Stimulated activated CD4-positive, alpha-beta T cell treated with anti-CD3 and anti-CD28 coated beads, Interleukin-1b, Interleukin-23, amount 100 ng/mL, for 48 hours (primary cell): ENCODE data around the gene TRIM66.

Source experiments
- DNase-seq: peaks from one replicate; pipeline ENCODE4 v3.0.0-alpha.2; 2020

Gene TRIM66, protein sequence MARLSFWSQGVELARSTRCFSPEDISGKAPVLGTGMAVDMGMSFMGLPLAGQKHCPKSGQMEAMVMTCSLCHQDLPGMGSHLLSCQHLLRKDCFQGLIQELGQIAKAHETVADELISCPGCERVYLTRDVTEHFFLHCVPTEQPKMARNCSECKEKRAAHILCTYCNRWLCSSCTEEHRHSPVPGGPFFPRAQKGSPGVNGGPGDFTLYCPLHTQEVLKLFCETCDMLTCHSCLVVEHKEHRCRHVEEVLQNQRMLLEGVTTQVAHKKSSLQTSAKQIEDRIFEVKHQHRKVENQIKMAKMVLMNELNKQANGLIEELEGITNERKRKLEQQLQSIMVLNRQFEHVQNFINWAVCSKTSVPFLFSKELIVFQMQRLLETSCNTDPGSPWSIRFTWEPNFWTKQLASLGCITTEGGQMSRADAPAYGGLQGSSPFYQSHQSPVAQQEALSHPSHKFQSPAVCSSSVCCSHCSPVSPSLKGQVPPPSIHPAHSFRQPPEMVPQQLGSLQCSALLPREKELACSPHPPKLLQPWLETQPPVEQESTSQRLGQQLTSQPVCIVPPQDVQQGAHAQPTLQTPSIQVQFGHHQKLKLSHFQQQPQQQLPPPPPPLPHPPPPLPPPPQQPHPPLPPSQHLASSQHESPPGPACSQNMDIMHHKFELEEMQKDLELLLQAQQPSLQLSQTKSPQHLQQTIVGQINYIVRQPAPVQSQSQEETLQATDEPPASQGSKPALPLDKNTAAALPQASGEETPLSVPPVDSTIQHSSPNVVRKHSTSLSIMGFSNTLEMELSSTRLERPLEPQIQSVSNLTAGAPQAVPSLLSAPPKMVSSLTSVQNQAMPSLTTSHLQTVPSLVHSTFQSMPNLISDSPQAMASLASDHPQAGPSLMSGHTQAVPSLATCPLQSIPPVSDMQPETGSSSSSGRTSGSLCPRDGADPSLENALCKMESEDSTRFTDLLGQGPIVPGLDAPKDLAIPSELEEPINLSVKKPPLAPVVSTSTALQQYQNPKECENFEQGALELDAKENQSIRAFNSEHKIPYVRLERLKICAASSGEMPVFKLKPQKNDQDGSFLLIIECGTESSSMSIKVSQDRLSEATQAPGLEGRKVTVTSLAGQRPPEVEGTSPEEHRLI (N-terminal part only)

DNA sequence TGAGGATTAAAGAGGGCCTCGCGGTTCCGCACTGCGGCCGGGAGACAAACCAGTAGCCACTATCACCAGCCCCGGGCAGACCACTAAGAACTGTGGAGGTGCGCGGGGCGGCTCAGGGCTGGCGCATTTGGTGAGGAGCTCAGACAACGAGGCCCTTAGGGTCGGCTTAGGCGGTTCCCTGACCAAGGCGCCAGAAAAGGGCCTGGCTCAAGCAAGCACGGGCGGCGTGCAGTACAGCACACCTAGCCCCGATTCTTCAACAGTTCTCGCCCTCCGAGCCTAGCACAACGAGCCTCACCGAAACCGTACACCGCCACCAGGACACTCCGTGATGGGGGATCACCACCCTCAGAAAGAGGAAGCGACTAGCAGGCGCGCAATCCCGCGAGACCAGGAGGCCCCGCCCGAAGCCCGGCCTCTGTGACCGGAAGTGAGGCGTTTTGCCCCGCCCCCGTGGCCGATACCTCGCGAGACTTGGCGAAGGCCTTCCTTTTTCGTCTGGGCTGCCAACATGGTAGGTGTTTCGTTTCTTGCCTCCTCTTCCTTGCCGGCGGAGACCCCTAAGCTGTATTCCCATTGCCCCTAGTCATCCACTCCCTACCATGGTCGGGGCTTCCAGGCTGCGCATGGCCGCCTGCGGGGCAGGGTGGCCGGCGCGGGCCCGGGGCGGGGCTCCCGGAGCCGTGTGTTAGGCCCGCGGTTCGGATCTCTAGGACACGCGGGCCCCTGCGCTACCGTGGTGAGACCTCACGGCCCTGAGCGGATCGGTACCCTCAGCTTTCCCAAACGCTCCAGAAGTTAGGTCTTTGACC, at the start of gene TRIM66, which contains the start of gene RPL27A:
TSS of gene TRIM66 (minus strand) at position 363 of the 812 bp plus-strand sequence. CDS start 10,391 bp downstream, outside the sequence.
TSS of gene RPL27A (plus strand) at position 490 of the 812 bp plus-strand sequence. CDS start at position 512, 22 bp downstream.
- DNase-seq: peak; percentile 98

DNA sequence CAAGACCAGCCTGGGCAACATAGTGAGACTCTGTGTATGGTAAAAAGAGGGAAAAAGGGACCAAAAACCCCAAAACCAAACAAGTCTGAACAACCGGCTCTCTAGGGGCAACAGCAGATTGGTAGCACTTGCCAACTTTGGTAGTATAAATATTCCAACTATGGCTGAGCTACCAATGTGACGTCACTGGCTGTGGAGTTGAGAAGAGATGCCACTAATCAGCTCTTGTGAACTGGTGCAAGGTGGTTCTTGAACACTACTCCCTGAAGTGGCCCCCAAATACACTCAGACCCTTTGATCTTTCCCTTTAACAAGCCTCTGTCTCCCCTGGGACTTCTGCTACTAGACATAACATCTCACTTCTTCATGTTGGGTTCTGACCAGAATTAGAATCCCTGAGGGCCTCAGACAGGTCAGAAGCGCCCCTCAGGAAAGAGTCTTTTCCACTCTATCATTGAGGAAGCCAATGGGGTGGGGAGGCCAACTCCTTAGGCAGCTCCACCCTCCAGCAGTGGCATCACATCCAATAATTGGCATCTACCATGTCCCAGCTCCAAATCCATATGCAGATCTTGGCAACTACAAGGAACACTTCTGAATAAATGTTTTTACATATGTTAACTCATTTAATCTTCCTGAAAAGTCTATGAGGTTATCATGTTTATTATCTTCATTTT, 49.3 kb upstream of the TRIM66 start:
- DNase-seq: no peak

- no peak for DNase-seq
Observed at GRCh38 chr11:8730697-8731020, 48.2 kb upstream of the TRIM66 start.

GRCh38 chr11:8729837-8730696, 47.6 kb upstream of the TRIM66 start:
- DNase-seq: no peak

GRCh38 chr11:8729067-8729466, 46.6 kb upstream of the TRIM66 start:
- no peak for DNase-seq

GRCh38 chr11:8728563-8728962, 46.1 kb upstream of the TRIM66 start:
- no peak for DNase-seq

DNA sequence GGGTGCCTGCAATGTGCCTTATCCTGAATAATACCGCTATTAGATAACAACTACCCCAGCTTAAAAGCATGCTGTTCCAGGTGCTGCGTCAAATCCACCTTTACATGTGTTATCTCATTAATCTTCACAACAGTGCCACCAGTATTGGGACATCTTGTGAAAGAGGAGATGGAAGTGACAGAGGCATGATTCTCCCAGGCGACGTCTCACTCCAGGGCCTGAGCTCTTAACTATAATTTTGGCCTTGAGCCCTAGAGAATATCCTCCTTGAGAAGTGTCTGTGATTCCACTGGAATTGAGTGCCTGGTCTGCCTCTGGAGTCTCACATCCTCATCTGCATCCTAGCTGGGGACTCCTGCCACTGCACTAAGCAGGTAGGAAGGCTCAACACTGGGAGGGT, 43.9 kb upstream of the TRIM66 start:
- no peak for DNase-seq

- no peak for DNase-seq
Observed at GRCh38 chr11:8724682-8725081, 42.2 kb upstream of the TRIM66 start.

DNA sequence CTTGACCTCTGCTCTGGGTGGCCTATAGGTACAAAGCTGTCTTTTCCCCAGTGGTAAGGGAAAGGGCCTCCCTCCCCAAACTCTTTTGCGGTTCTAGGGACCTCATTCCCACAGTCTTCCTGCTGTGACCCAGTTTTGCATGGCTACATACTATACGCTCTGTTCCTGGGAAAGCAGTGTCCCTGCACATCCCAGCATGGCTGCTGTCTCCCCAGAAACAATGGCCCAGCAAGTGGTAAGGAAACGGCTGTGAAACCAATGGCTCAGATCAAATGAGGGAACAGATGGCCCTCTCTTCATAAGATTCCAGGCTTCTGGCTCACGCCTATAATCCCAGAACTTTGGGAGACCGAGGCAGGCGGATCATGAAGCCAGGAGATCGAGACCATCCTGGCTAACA, 41.2 kb upstream of the TRIM66 start:
- no peak for DNase-seq

GRCh38 chr11:8722809-8723208, 40.3 kb upstream of the TRIM66 start:
- DNase-seq: no peak

DNA sequence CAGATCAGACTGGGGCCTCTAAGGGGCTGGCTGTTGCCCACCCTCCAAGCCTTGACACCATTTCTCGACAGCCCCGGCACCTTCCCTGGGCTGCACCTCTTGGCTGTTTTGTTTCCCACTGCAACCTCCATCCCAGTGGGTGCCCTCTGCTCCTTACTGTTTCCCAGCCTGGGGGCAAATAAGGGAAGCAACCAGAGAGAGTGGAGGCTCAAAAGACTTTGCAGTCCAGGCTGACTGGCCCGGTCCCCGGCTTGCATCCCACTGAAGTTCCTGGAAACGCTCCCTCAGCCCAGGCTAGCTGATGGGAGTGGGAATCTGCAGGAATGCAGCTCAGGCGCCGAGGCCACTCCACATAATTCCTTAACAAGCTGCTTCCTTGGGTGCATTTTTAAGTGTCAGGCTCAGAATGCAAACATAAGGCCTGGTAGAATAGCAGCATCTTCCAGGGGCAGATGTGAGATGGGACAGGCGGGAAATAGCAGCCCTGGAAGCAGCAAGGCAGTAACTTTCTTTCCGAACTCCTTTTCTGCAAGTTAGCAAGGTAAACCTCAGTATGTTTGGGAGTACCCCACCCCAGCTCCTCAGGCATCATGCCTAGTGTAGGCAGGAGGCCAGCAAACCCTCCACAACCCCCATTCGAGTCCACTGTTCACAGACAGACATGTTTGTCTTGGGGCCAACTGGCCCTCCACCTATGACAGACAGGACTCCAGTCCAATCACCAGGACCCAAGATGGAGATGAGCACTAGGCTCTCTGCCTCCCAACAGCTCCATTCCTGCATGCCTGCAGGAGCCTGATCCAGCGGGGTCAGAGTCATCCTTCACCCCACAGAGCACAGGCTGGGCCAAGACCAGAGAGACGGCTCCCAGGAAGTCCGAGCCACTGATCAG, 39.4 kb upstream of the TRIM66 start:
- no peak for DNase-seq

GRCh38 chr11:8720868-8721608, 38.6 kb upstream of the TRIM66 start:
- no peak for DNase-seq

GRCh38 chr11:8720352-8720751, 37.9 kb upstream of the TRIM66 start:
- no peak for DNase-seq

- no peak for DNase-seq
Observed at GRCh38 chr11:8719721-8720120, 37.3 kb upstream of the TRIM66 start.

GRCh38 chr11:8719211-8719649, 36.8 kb upstream of the TRIM66 start:
- DNase-seq: no peak

- no peak for DNase-seq
Observed at GRCh38 chr11:8717876-8718753, 35.6 kb upstream of the TRIM66 start.

- DNase-seq: no peak
Observed at GRCh38 chr11:8717544-8717875, 35.0 kb upstream of the TRIM66 start.

GRCh38 chr11:8715501-8715900, 33.0 kb upstream of the TRIM66 start:
- DNase-seq: no peak
